ENCODE measurements around the gene BRCA1.

BRCA1 gene

DNA sequence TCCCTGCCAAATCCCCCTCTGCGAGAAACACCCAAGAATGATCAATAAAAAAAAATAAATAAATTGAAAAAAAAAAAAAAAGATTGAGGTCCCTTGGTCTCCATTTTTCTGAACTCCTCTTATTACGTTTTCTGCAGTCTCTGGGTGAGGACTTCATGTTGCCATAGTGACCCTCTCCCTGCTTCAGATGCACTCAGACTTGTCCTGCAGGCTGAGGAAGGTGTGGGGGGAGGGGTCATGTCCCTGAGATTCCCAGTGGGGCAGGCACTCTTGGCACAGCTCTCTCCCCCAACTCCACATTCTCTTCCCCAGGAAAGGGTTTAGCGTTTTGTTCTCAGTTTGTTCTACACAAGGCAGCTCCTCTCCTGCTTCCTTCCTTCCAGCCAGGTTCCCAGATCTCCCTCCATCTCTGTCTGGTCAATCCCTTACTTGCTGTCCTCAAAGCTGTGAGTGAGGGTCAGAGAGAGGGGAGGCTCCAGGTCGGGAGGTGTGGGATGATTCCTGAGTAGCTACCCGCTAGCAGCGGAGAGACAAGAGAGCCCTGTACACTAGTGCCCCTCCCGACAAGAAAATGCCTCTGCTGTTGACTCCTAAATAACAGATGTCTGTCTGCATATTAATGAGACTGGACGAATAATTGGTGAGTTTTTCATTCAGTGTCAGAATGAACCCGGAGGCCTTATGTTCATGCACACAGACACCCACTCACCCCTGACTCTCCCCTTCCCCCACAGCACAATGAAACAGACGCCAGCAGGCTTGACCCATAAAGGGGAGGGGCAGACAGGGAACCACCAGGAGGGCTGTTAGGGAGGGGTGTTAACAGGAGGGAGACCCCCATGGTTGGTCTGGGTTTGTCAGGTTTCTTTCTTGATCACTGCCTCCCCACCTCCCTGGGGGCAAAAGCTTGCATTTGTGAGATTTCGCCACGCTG lies 90.9 kb downstream of the BRCA1 start:
- no peak for DNase-seq (ENCODE audit: low read depth)
- TF ChIP-seq CTCF (IDR thresholded peaks at IDR 0.05; ENCODE audit: low read depth, low read length) (no peak), POLR2A (IDR thresholded peaks at IDR 0.05; ENCODE audit: extremely low read depth, insufficient read length) (no peak), MYC (IDR thresholded peaks at IDR 0.05; ENCODE audit: low read depth, low read length) (no peak), MAX (IDR thresholded peaks at IDR 0.05; ENCODE audit: low read depth, low read length) (no peak)
- no peak overlapping the region for H3K4me3 ChIP-seq (ENCODE audit: low read depth, low read length)

- no peak for DNase-seq (ENCODE audit: low read depth)
- TF ChIP-seq CTCF (IDR thresholded peaks at IDR 0.05; ENCODE audit: low read depth, low read length) (no peak), MAX (IDR thresholded peaks at IDR 0.05; ENCODE audit: low read depth, low read length) (no peak), POLR2A (IDR thresholded peaks at IDR 0.05; ENCODE audit: extremely low read depth, insufficient read length) (no peak), MYC (IDR thresholded peaks at IDR 0.05; ENCODE audit: low read depth, low read length) (no peak)
- H3K4me3 ChIP-seq (ENCODE audit: low read depth, low read length) = no peak overlapping the region
Measured at GRCh38 chr17:43031666-43032065, 93.5 kb downstream of the BRCA1 start.

- H3K4me3 ChIP-seq (ENCODE audit: low read depth, low read length) = no peak overlapping the region
- TF ChIP-seq POLR2A (IDR thresholded peaks at IDR 0.05; ENCODE audit: extremely low read depth, insufficient read length) (no peak), MAX (IDR thresholded peaks at IDR 0.05; ENCODE audit: low read depth, low read length) (no peak), CTCF (IDR thresholded peaks at IDR 0.05; ENCODE audit: low read depth, low read length) (no peak), MYC (IDR thresholded peaks at IDR 0.05; ENCODE audit: low read depth, low read length) (no peak)
- no peak for DNase-seq (ENCODE audit: low read depth)
Measured at GRCh38 chr17:43030137-43030767, 94.9 kb downstream of the BRCA1 start.

GRCh38 chr17:43028221-43028861 lies 96.8 kb downstream of the BRCA1 start:
- H3K4me3 ChIP-seq (ENCODE audit: low read depth, low read length) = no peak overlapping the region
- DNase-seq (ENCODE audit: low read depth) = no peak
- TF ChIP-seq MYC (IDR thresholded peaks at IDR 0.05; ENCODE audit: low read depth, low read length) (no peak), MAX (IDR thresholded peaks at IDR 0.05; ENCODE audit: low read depth, low read length) (no peak), CTCF (IDR thresholded peaks at IDR 0.05; ENCODE audit: low read depth, low read length) (no peak), POLR2A (IDR thresholded peaks at IDR 0.05; ENCODE audit: extremely low read depth, insufficient read length) (no peak)

DNA sequence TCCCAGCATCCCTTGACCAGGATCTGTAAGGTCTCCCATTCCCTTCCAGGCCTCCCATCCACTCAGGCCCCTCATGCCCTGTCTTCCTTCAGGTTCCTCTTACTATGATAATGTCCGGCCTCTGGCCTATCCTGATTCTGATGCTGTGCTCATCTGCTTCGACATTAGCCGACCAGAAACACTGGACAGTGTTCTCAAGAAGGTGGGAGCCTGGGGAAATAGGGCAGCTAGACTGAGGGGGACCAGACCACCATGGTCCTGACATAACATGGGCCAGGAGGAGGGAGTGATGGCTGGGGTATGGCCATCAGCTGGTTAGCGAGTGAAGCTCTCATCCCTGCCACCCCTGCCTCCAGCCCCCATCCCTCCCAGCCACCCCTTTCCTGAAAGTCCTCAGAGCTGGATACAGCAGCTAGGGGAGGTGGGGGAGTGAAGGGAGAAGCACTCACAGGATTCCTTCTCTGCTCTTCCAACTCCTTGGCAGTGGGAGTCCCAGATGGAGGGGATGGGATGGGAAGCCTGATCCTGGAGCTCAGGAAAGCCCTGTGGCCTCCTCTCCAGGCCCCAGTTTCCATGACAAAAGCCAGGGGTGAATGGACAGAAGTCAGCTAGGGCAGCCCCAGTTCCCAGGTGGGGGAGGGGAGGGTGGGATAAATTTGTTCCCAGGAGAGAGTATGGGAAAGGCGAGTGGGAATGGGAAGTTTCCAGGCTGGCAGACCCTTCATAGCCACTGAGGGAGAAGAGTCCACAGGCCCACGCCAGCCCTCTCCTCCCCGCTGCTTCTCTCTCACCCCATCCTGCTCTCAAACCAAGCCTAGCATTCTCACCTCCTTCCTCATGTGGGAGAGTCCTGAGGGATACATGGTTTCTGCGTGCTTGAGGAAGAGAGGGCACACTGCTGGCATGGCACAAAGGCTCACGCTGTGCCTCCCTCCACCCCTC lies 97.8 kb downstream of the BRCA1 start:
- H3K4me3 ChIP-seq (ENCODE audit: low read depth, low read length) = no peak overlapping the region
- DNase-seq (ENCODE audit: low read depth) = no peak
- TF ChIP-seq MYC (IDR thresholded peaks at IDR 0.05; ENCODE audit: low read depth, low read length) (no peak), POLR2A (IDR thresholded peaks at IDR 0.05; ENCODE audit: extremely low read depth, insufficient read length) (no peak), MAX (IDR thresholded peaks at IDR 0.05; ENCODE audit: low read depth, low read length) (no peak), CTCF (IDR thresholded peaks at IDR 0.05; ENCODE audit: low read depth, low read length) (no peak)
